HFF-Myc (cell line): ENCODE measurements around the gene SLC25A4.
A peak's percentile ranks its signal among the peaks of the same experiment; 100 is the strongest.

Source experiments
- DNase-seq: peaks from one replicate; pipeline ENCODE4 v3.0.0-alpha.2; 2011; ENCODE audit warnings: low read depth; ENCODE audit errors: extremely low read depth
- H3K4me3 ChIP-seq: replicated peaks from 2 replicates; pipeline ENCODE4 v1.5.1; 2011; ENCODE audit warnings: low read depth, mild to moderate bottlenecking, control low read depth, low read length
- TF ChIP-seq, protein P1 (sequence below): IDR thresholded peaks from 2 replicates; pipeline ENCODE4 v1.5.1; 2012; ENCODE audit warnings: mild to moderate bottlenecking, low read depth, low read length, control low read depth; ENCODE audit errors: missing control alignments

SLC25A4 gene

DNA sequence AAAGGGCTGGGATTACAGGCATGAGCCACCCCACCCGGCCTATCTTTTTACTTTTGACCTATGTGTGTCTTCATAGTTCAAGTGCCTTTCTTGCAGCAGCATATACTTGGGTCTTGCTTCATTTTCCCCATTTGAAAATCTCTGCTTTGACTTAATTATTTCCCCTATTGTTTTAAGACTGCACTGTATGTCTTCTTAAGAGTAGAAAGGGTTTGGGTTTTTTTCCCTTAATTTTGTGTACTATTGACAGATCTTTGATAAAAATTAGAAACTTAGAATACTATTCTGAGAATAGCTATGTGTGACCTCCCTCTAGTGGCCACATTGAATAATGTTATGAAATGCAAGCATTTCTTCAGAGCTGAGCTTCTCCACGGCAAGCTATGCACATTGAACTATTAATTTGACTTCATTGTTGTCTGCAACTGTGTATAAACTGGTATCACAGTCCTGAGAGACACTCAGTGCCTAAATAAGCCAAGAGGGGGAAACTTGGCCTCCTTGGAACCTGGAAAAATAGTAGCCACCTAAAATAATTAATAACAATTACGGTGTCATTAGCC, 8.7 kb upstream of the SLC25A4 start:
- no peak overlapping the region for H3K4me3 ChIP-seq
- TF ChIP-seq, protein P1, sequence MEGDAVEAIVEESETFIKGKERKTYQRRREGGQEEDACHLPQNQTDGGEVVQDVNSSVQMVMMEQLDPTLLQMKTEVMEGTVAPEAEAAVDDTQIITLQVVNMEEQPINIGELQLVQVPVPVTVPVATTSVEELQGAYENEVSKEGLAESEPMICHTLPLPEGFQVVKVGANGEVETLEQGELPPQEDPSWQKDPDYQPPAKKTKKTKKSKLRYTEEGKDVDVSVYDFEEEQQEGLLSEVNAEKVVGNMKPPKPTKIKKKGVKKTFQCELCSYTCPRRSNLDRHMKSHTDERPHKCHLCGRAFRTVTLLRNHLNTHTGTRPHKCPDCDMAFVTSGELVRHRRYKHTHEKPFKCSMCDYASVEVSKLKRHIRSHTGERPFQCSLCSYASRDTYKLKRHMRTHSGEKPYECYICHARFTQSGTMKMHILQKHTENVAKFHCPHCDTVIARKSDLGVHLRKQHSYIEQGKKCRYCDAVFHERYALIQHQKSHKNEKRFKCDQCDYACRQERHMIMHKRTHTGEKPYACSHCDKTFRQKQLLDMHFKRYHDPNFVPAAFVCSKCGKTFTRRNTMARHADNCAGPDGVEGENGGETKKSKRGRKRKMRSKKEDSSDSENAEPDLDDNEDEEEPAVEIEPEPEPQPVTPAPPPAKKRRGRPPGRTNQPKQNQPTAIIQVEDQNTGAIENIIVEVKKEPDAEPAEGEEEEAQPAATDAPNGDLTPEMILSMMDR: peak; percentile 58
- DNase-seq: no peak

DNA sequence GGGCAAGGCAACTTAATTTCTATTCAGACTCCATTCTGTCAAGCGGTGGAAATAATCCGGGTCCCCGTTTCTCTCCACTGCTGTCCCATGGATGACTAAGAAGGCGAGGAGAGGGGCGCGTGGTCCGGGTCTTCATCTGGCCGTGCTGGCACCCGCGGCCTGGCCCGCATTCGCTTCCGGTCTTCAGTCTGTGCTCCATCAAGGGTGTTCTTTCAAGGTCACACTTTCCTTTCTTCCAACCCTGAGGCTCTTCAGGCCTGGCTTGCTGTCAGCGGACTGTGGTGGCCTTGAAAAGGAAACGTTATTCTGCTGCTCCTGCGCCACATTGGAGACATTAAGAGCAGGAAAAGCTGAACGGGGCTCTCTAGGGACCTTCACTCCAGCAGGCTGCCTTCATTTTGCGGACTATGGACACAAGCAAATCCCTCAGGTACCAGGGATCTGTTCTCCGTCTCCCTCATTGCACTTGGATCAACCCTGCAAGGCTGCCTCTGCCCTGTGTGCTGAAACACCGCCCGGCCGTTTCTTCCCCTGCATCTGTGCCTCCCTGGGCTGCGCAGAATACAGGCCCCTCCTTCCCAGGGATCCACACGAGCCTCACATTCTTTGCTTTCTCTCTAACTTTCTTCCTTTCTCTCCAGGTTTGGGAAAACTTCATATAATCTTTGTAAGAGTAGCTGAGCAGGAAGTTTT, 5.7 kb upstream of the SLC25A4 start:
- no peak overlapping the region for H3K4me3 ChIP-seq
- no peak for DNase-seq
- TF ChIP-seq, protein P1: no peak

DNA sequence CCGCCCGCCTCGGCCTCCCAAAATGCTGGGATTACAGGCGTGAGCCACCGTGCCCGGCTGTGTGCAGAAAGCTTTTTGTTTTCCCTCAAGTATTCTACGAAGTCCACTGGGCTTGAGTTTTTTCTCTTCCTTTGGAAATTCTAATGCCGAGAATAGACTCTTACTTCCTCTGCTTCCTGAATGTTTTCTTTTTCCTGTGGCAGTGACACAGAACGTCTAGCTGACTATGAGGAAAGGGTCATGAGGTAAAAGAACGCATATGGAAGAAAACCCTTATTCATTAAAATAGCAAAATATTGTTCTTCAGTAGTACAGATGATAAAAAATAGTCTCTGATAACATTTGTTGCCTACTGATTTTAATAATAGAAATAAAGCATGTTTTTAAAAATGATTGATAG, 4.9 kb upstream of the SLC25A4 start:
- TF ChIP-seq, protein P1: no peak
- no peak overlapping the region for H3K4me3 ChIP-seq
- DNase-seq: no peak

DNA sequence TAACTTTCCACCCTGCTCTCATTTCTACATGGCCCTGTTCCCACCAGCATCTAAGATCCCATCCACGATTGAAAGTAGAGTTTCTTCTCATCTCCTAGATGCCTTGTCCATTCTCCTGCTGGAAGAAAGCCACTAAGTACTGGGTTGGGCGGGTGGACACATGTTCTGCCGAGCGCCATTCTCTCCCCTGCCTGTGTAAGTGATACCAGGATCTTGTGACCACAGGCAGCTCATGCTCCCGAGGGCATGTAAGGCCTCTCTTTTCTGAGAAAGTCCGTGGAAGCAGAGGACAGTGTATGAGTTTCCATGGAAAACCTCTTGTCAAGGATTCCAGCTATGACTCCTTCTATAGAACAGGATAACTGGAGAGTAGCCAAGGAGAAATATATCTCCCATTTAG, 3.3 kb upstream of the SLC25A4 start:
- no peak for DNase-seq
- TF ChIP-seq, protein P1: no peak
- H3K4me3 ChIP-seq: no peak overlapping the region

DNA sequence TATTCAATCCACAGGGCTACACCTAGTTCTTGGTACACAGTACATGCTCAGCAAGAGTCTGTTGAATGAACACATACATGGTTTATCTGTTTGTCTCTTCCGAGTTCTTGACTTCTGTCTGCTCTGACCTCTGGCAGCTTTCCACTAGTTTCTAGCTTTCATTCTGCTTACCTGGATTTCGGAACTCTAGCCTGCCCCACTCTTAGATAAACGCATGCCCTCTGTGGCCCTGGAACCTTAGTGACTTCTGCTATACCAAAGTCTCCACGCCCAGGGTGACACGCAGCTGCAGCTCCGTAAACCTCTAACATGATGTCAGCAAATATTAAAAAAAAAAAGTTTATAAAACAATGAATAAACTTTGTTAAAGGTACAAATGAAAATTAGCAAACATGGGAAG, 1.3 kb upstream of the SLC25A4 start:
- TF ChIP-seq, protein P1: no peak
- no peak overlapping the region for H3K4me3 ChIP-seq
- no peak for DNase-seq

DNA sequence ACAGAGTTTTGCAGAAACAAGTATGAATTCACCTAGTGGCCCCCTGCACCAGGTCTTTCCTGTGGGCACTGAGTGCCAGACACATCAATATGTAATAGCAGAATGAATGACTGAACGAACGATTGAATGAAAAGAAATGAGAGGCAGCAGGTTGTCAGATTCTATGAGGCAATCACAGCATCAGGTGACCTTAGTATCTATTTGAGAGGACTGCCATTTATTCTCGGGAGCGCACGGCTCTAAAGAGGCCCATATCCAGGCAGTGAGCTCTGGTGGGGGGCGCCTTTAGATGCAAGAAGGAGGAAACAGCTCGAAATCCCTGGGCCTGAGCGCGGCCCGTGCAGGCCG, 528 bp upstream of the SLC25A4 start:
- TF ChIP-seq, protein P1: no peak
- H3K4me3 ChIP-seq: peak overlapping the region; percentile 52
- no peak for DNase-seq

DNA sequence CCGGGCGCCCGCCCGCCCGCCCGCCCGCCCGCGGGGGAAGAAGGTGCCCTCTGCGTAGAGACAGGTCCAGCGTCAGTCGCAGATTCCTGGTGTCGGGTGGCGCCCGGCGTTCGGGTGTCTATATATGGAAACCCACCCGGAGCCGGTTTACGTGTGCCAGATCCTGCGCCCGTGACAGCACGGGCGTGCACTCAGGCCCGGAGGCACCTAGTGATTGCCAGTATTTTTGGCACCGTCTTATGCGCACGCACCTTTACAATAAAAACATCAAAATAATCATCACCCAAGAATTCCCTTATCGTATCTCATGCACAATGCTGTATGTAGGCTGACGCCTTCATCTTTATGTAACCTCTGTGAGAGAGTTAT, 519 bp downstream of the SLC25A4 start:
- no peak for DNase-seq
- peak overlapping the region; percentile 52 for H3K4me3 ChIP-seq
- TF ChIP-seq, protein P1: no peak
